VCaP (cell line): ENCODE measurements around the gene CLCN6.

Source experiments
- H3K27ac ChIP-seq: fragments of 450-650 bp; 2 replicates; pipeline ENCODE4 v1.5.1; 2017
- TF ChIP-seq, protein P1 (sequence below): fragments of 450-650 bp; conservative IDR thresholded peaks from 2 replicates; pipeline ENCODE4 v1.5.1; 2017; ENCODE audit warnings: mild to moderate bottlenecking, moderate library complexity

Gene CLCN6

DNA sequence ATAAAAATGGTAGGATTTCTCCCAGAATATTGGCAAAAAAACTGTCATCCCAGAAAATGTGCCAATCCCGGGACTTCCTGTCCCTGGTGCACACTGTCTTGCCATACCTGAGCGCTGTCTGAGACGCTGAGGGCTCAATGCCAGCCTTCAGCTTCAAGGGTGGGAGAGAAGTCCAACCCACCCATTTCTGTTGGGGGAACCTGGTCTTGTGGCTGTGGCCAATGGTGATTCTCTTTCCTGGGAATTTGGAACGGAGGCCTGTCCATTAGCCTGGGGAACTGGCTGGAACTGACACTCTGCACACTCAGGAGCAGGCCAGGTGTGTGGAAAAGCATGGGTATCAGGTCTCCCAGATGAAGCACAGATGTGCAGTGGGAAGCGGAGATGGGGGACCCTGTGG lies 6.9 kb upstream of the CLCN6 start:
- no peak overlapping the region for H3K27ac ChIP-seq
- TF ChIP-seq, protein P1, sequence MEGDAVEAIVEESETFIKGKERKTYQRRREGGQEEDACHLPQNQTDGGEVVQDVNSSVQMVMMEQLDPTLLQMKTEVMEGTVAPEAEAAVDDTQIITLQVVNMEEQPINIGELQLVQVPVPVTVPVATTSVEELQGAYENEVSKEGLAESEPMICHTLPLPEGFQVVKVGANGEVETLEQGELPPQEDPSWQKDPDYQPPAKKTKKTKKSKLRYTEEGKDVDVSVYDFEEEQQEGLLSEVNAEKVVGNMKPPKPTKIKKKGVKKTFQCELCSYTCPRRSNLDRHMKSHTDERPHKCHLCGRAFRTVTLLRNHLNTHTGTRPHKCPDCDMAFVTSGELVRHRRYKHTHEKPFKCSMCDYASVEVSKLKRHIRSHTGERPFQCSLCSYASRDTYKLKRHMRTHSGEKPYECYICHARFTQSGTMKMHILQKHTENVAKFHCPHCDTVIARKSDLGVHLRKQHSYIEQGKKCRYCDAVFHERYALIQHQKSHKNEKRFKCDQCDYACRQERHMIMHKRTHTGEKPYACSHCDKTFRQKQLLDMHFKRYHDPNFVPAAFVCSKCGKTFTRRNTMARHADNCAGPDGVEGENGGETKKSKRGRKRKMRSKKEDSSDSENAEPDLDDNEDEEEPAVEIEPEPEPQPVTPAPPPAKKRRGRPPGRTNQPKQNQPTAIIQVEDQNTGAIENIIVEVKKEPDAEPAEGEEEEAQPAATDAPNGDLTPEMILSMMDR, result no peak

DNA sequence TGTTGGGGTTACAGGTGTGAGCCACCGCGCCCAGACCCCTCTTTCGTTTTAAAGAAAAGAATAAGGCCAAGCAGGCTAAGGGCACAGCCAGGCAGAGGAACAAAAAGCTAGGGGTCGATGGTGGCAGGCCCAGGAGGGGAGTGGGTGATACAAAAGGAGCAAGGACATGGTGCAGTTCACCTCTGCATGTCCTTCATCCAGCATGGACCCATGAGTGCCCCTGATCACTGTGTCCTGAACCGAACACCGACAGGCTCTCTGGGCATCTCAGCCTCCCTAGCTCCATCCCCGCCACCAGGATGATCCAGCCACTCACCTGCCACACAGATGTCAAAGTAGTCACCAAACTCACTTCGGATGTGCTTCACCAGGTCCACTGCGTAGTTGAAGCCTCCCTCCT lies 6.1 kb upstream of the CLCN6 start:
- TF ChIP-seq, protein P1, result no peak

DNA sequence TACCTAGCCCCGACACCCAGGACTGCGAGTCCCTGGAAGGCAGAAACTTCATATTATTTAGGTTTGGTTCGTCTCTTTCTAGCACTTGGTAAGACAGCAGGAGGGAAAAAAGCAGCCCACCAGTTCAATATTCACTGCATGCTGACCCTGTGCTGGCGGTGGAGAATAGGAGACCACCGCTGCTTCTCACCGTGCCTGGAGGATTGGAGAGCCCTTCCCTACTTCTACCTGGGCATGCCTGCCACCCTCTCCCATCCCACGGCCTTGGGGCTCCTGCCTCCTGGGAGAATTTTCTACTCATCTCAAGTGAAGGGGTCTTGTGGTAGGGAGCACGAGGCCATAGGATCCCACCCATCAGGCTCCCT lies 5.6 kb upstream of the CLCN6 start:
- H3K27ac ChIP-seq, result no peak overlapping the region
- TF ChIP-seq, protein P1, result no peak

More for the DNA sequence above, 6.1 kb upstream of the CLCN6 start:
- no peak overlapping the region for H3K27ac ChIP-seq

DNA sequence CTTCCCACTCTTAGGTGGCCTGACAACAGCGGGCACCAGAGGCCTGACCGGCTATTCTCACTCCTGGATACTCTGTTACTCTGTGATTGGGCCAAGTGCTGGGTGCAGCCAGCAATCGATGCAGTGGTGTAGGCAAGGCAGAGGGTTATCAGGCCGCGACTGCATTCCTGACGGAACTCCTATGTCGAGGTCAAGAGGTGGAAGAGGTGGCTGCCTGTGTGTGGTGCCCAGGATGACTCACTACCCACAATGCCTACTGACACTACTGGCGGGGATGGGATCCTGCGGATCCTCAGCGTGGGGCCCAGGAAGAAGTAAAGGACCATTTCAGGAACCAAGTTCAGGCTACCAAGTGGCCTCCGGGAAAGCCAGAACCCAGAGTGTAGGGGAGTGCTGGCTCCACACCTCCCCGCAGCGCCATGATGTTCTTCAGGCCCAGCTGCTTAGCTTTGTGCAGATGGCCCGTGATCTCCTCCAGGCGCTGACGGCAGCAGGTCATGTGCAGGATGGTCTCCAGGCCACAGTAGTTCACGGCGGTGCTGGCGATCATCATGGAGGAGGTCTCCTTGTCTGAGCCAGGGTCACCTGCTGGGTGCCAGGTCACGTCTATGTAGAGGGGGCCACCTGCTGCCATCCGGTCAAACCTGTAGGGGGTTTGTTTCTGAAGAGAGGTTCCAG lies 5.1 kb upstream of the CLCN6 start:
- TF ChIP-seq, protein P1, result no peak
- H3K27ac ChIP-seq, result no peak overlapping the region

DNA sequence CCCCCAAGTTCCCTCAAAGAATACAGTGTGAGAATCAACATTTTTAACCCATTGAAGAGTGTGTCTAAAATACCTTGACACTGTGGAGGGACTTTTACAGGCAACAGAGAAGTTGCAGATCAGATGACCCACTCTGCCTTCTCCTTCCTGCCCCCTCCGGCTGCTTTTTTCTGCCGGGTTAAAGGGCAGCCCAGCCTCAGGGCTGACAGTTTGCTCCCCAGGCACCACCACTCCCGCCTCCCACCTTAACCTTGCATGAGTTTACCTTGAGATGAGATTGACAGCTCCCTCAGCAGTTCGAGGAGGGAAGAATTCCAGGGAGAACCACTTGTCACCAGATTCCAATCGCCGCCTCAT lies 3.4 kb upstream of the CLCN6 start:
- H3K27ac ChIP-seq, result peak overlapping the region; percentile 95; the same call in 1 of the 2 replicates
- TF ChIP-seq, protein P1, result no peak

DNA sequence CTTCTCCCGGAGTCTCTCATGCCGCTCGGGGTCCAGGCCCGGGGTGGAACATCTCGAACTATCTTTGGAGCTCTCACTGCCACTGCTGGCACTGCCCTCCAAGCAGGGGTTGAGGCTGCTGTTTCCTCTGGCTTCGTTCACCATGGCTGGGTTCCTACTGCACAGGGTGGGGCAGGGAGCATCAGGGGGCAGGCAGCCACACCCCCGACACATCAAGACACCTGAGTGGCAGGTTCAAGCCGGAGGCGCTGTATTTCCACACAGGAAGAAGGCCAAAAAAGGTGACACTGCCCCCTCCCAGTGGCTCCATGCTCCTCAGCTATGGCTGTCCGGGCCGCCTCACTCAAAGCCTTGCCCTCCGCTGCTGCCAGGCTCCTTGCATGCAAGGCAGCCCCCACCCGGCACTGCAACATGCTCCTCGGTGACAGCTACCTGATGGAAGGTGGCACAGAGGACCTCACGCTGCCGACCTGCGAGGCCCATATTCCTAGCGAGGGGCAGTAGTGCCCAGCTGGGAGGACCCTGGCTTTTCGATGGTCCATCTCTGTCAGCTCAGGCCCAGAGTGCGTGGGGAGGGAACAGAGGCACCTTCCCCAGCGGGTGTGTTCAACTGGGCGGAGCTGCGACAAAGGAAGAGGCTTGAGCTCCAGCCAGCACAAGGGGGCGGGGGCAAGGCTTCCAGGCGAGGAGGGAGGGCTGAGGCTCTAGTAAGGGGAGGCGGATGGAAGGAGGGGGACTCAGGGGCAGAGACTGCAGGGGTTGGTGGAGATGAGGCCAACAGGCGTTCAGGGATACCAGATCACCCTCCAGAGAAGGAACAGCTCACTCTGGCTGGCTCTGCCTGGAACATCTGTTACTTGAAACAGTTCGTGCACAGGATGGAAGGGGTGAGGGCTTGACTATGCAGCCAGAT lies 2.8 kb upstream of the CLCN6 start:
- peak overlapping the region; percentile 95 for H3K27ac ChIP-seq
- TF ChIP-seq, protein P1, result no peak

DNA sequence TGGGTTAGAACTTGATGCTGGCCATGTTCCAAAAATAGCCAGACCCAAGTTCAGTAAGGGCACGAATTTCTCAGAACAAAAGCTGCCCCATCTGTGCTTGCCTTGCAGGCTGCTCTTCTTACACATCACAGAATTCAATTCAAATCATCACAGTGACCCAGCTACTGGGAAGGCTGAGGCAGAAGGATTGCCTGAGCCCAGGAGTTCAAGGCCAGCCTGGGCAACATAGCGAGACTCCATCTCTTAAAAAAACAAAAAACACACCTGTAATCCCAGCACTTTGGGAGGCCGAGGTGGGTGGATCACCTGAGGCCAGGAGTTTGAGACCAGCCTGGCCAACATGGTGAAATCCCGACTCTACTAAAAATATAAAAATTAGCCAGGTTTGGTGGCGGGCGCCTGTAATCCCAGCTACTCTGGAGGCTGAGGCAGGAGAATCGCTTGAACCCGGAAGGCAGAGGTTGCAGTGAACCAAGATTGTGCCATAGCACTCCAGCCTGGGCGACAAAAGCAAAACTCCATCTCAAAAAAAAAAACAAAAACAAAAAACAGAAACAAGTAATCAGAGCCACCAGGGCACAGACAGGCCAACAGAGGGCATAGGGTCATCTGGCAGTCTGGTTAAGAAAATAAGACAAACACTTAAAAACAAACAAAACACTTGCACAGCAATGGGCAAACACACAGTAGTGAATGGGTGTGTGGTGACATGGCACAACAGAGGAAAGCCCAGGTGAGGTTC lies 1.9 kb upstream of the CLCN6 start:
- H3K27ac ChIP-seq, result peak overlapping the region; percentile 95
